Measurements from ENCODE around the gene ABCG1. TPM values are rescaled to one million over a fixed set of nuclear protein-coding genes. Genes with fewer than 3 reads are reported as not detected.

The ABCG1 gene
- total RNA-seq, 1 experiment from 2014 or later, result 5.6 TPM

DNA sequence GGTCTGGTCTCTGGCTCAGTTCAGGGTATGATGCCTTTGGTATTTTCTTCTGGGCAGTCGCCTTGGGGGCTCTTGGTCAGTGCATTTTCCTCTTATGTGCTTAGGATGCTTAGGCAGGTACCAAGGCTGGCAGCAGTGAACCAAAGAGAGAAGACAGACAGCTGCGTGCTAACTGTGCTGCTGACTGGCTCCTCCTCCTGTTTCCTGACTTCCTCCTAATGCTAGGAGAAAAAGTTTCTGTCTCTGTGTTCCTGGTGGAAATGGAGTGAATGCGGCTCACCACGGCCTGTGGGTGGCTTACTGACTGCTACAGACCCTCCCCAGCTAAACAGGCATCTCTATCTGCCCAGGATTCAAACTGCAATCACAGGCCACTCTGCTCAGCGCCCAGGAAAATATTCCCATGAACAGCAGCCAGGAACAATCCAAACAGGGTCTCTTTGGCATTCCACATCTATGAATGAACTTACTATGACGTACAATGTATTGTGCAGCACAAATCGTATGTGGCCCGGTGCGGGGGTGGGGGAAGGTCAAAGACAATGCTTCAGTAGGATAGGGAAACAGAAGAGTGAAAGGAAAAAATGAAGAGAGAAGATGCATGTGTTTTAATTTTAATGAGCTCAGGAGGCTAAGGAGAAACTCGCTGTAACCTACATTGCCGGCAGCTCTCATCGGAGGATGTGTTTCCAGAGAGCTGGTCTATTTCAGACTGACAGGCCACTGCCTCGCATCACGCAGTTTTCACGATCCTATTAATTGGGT is 2.8 kb downstream of the ABCG1 start:
- Histone ChIP-seq H3K4me3 (no peak overlapping the region), H2AFZ (no peak overlapping the region), H3K9me2 (ENCODE audit: insufficient read depth) (no peaks in the 10 kb centered on the region), H3K27me3 (ENCODE audit: insufficient read depth, low read depth) (no peaks in the 10 kb centered on the region), H3K4me2 (no peak overlapping the region), H3K36me3 (ENCODE audit: low read depth) (no peaks in the 10 kb centered on the region), H3K27ac (no peak overlapping the region), H3K4me1 (replicated peaks; ENCODE audit: insufficient read depth) (peaks cover 13% of the 10 kb centered on the region), H3K79me2 (ENCODE audit: low read depth) (peaks cover 8% of the 10 kb centered on the region; the same call in 1 of the 2 replicates), H4K20me1 (ENCODE audit: insufficient read depth) (no peaks in the 10 kb centered on the region), H3K9me3 (ENCODE audit: insufficient read depth, low read depth) (no peaks in the 10 kb centered on the region), H3F3A (ENCODE audit: insufficient read depth, low read depth) (no peaks in the 10 kb centered on the region; the same call in 1 of the 2 replicates)
- DNase-seq, result no peak
- ChIA-PET POLR2A (ENCODE audit: unreplicated experiment) (no interaction called here), CTCF (no interaction called here)
- no peak for TF ChIP-seq EZH2 (IDR thresholded peaks at IDR 0.05; ENCODE audit: low read depth)
- TF ChIP-seq CTCF (conservative IDR thresholded peaks at IDR 0.05), result no peak
- no TSS peak for BruUV-seq (replicated peaks)
- intact Hi-C loops (cut with micrococcal nuclease; ENCODE audit: unreplicated experiment), result no loop called here

- TF ChIP-seq EZH2 (IDR thresholded peaks at IDR 0.05; ENCODE audit: low read depth) (no peak), CTCF (conservative IDR thresholded peaks at IDR 0.05) (no peak)
- no peak for DNase-seq
- H3K9me2 ChIP-seq (ENCODE audit: insufficient read depth), result no peaks in the 10 kb centered on the region
- intact Hi-C loops (cut with micrococcal nuclease; ENCODE audit: unreplicated experiment), result no loop called here
- H3K36me3 ChIP-seq (ENCODE audit: low read depth), result no peaks in the 10 kb centered on the region
- no peak overlapping the region for H3K4me3 ChIP-seq
- no peak overlapping the region for H3K4me2 ChIP-seq
- peaks cover 2% of the 10 kb centered on the region for H3F3A ChIP-seq (ENCODE audit: insufficient read depth, low read depth)
- no peaks in the 10 kb centered on the region for H3K27me3 ChIP-seq (ENCODE audit: insufficient read depth, low read depth)
- H3K9me3 ChIP-seq (ENCODE audit: insufficient read depth, low read depth), result no peaks in the 10 kb centered on the region; the same call in 1 of the 2 replicates
- no peak overlapping the region for H3K27ac ChIP-seq
- POLR2A ChIA-PET (ENCODE audit: unreplicated experiment), result no interaction called here
- no peaks in the 10 kb centered on the region for H4K20me1 ChIP-seq (ENCODE audit: insufficient read depth)
- CTCF ChIA-PET, result no interaction called here
- H3K4me1 ChIP-seq (replicated peaks; ENCODE audit: insufficient read depth), result peaks cover 15% of the 10 kb centered on the region
- no TSS peak for BruUV-seq (replicated peaks)
- peaks cover 8% of the 10 kb centered on the region; the same call in 1 of the 2 replicates for H3K79me2 ChIP-seq (ENCODE audit: low read depth)
- no peak overlapping the region for H2AFZ ChIP-seq
These were observed 3.4 kb downstream of the ABCG1 start for GRCh38 chr21:42222386-42222785.

- Histone ChIP-seq H3K4me1 (replicated peaks; ENCODE audit: insufficient read depth) (peaks cover 19% of the 10 kb centered on the region), H3K9me2 (ENCODE audit: insufficient read depth) (no peaks in the 10 kb centered on the region), H3K4me3 (no peak overlapping the region), H3K27ac (no peak overlapping the region), H2AFZ (no peak overlapping the region), H3K27me3 (ENCODE audit: insufficient read depth, low read depth) (no peaks in the 10 kb centered on the region), H3K4me2 (no peak overlapping the region), H4K20me1 (ENCODE audit: insufficient read depth) (no peaks in the 10 kb centered on the region), H3F3A (ENCODE audit: insufficient read depth, low read depth) (peaks cover 6% of the 10 kb centered on the region), H3K79me2 (ENCODE audit: low read depth) (peaks cover 8% of the 10 kb centered on the region; the same call in 1 of the 2 replicates), H3K36me3 (ENCODE audit: low read depth) (no peaks in the 10 kb centered on the region), H3K9me3 (ENCODE audit: insufficient read depth, low read depth) (no peaks in the 10 kb centered on the region; the same call in 1 of the 2 replicates)
- CTCF ChIA-PET, result no interaction called here
- no TSS peak for BruUV-seq (replicated peaks)
- no peak for TF ChIP-seq EZH2 (IDR thresholded peaks at IDR 0.05; ENCODE audit: low read depth)
- no peak for TF ChIP-seq CTCF (conservative IDR thresholded peaks at IDR 0.05)
- intact Hi-C loops (cut with micrococcal nuclease; ENCODE audit: unreplicated experiment), result no loop called here
- POLR2A ChIA-PET (ENCODE audit: unreplicated experiment), result no interaction called here
- no peak for DNase-seq
These were observed 4.0 kb downstream of the ABCG1 start for GRCh38 chr21:42222821-42223390.
